Activated naive CD8-positive, alpha-beta T cell treated with anti-CD3 and anti-CD28 coated beads, Interleukin-2, amount 10 ng/mL, durations not matched to agents 7 days and 5 days (primary cell): Measurements from ENCODE around the gene SMG1. TPM values are rescaled to one million over a fixed set of nuclear protein-coding genes. Genes with fewer than 3 reads are reported as not detected.
"Not testable (repeated sequence)": the region's sequence is repeated elsewhere in the genome, so short reads cannot be mapped to it uniquely, and the experiment has no call there.

ENCODE experiments used
- ATAC-seq: fragments of 150-1000 bp; cut with Tn5 transposase; one replicate; pipeline ENCODE4 v1.10.0; 2021; ENCODE audit warnings: low read depth, moderate library complexity
- POLR2A ChIA-PET: fragments of 350-600 bp; sonication (Branson Sonifier 250); formaldehyde crosslinking; loops from one replicate; lab custom pipeline; 2021; ENCODE audit warnings: antibody characterized with exemption; lab: Charles Lee
- DNase-seq: peaks from one replicate; pipeline ENCODE4 v3.0.0; 2021
- H3K27ac Mint-ChIP-seq: one replicate; pipeline ENCODE4 v1.8.0; 2022; ENCODE audit warnings: mild to moderate bottlenecking, mixed read lengths
- H3K27me3 Mint-ChIP-seq: one replicate; pipeline ENCODE4 v1.8.0; 2022; ENCODE audit warnings: mild to moderate bottlenecking, moderate library complexity, mixed read lengths
- H3K36me3 Mint-ChIP-seq: one replicate; pipeline ENCODE4 v1.8.0; 2021; ENCODE audit warnings: mild to moderate bottlenecking, mixed read lengths
- H3K4me1 Mint-ChIP-seq: one replicate; pipeline ENCODE4 v1.8.0; 2021; ENCODE audit warnings: mixed read lengths
- H3K4me3 Mint-ChIP-seq: one replicate; pipeline ENCODE4 v1.8.0; 2022; ENCODE audit warnings: mild to moderate bottlenecking, moderate library complexity, mixed read lengths
- H3K9me3 Mint-ChIP-seq: one replicate; pipeline ENCODE4 v1.8.0; 2021; ENCODE audit warnings: mixed read lengths
- total RNA-seq, 2 experiments: library from RNA; stranded (reverse); gene quantifications; one replicate each; pipeline ENCODE4 v1.2.3, GENCODE V29; 2021

SMG1 gene
- total RNA-seq: 100 to 1,000 TPM; 130 to 132 TPM

DNA sequence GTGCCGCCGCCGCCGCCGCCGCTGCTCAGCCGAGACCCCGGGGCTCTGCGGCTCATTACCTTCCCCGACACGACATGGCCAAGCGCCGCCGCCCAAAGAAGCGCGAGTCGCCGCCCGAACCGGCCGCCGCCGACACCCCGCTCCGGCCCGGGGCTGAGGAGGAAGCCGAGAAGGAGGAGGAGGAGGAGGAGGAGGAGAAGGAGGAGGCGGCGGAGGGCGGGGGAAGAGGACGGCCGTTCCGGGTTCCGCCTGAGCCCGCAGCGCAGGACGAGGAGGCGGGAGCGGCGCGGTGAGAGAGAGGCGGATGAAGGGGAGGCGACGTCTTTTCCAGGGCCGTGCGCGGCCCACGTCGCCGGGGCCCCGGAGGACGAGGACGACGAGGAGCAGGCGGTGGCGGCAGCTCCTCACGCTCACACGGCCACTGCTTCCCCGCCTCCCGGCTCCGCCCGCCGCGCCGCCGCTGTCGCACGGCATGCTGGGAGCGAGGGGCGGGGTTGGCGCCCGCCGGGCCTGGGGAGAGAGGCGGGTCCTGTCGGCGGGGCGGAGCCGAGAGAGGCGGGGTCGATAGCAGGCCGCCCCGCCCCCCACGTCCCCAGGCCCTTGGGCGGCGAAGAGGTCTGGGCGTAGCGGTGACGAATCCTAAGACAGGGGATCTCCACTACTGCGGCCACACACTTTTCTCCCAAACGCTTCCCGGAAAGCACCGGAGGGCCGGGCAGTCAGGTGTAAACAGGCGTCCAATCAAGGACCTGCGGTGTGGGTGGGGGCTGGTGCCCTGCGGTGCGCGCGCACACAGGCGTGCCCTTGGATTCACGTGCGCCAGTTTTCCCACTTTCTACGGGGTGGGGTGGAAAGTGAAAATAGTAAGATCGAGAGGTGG is at the start of gene SMG1:
TSS of gene SMG1 (minus strand) at position 423 of the 880 bp plus-strand sequence. CDS start at position 56, 367 bp downstream.
- not testable (repeated sequence) for H3K36me3 Mint-ChIP-seq, H3K9me3 Mint-ChIP-seq, H3K27me3 Mint-ChIP-seq
- H3K4me3 Mint-ChIP-seq: peak within 1 kb of the TSS; percentile 96
- DNase-seq: peak; percentile 98
- H3K4me1 Mint-ChIP-seq: peaks cover 19% of the 10 kb centered on the region
- H3K27ac Mint-ChIP-seq: peak within 1 kb of the TSS; percentile 92
- POLR2A ChIA-PET: interaction anchor here (0.7 to 1.8 kb wide), 4 partner anchors 32 to 141 kb away, joined by 3 to 9 read pairs (median 6); partner anchors contain the start of genes ARL6IP1, COQ7 and RPS15A
- ATAC-seq: peak; percentile 75

DNA sequence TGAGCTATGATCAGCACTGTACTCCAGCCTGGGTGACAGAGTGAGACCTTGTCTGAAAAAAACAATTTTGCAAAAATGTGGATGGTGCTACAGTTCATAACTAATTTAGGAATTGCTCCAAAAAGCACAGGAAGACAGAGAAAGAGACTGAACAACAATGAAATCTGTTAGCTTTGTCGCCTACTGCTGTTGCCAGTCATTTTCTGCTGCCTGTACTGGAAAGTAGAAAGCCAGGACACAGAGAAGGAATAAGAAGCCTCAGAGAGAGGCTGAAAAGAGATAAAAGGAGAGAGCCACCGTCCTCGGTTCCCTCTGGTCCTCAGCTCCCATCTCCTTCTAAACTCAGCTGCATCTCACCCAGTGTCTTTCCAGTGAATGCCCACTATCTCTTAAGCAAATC is 48.9 kb upstream of the SMG1 start:
- Mint-ChIP-seq H3K4me1 (no peaks in the 10 kb centered on the region), H3K27ac (no peak overlapping the region), H3K27me3 (peaks cover 25% of the 10 kb centered on the region), H3K36me3 (no peaks in the 10 kb centered on the region), H3K9me3 (no peaks in the 10 kb centered on the region), H3K4me3 (no peak overlapping the region)
- DNase-seq: no peak
- no peak for ATAC-seq
- POLR2A ChIA-PET: interaction anchor here (0.9 kb wide), 1 partner anchor 174 kb away, joined by 3 read pairs; the partner anchor contains the start of gene ARL6IP1

DNA sequence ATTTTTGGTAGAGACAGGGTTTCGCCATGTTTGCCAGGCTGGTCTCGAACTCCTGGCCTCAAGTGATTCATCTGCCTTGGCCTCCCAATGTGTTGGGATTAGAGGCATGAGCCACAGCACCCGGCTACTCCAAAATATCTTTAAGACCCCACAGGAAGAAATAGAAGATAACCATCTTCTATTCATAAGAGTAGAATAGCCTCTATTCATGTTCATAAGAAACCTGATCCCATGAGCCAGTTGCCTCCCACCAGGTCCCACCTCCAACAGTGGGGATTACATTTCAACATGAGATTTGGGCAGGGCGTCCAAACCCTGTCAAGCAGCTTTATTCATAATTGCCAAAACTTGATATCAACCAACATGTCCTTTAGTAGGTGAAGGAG is 43.6 kb upstream of the SMG1 start:
- ATAC-seq: no peak
- Mint-ChIP-seq H3K36me3 (no peaks in the 10 kb centered on the region), H3K4me1 (peaks cover 6% of the 10 kb centered on the region), H3K4me3 (no peak overlapping the region), H3K27ac (no peak overlapping the region), H3K9me3 (no peaks in the 10 kb centered on the region), H3K27me3 (peaks cover 5% of the 10 kb centered on the region)
- DNase-seq: no peak
- POLR2A ChIA-PET: no interaction called here

DNA sequence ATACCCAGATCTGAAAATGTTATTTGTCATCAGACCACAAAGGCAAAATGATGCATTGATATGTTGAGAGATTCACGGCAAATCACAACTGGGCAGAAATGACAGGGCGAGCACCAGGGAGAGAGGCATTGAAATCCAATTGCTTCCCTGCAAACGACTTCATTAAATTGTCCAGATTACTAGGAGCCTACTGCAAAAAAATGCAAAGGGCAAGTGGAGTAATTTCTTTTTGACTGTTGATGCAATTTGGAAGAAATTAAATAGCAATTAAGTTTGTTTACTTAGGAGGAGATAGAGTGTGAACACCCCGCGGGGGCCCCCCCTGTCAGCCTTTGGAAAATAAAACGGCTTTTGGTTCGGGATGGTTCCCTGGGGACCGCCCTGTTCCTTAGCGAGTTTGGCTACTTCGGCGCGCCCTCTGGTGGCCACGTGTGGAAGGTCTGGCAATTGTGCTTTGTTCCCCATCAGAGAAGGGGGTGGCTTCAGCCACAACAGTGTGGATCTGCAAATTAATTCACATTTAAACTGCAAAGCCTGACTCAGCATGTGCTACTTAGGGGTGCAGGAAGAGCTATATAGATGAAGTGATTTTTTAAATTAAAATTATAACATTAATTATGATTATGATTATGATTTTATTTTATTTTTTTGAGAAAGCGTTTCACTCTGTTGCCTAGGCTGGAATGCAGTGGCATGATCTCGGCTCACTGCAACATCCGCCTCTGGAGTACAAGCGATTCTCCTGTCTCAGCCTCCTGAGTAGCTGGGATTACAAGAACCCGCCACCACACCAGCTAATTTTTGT is 43.0 kb upstream of the SMG1 start:
- H3K9me3 Mint-ChIP-seq: no peaks in the 10 kb centered on the region
- H3K4me1 Mint-ChIP-seq: peaks cover 6% of the 10 kb centered on the region
- POLR2A ChIA-PET: no interaction called here
- peak overlapping the region; percentile 46 for H3K4me3 Mint-ChIP-seq
- no peak overlapping the region for H3K27ac Mint-ChIP-seq
- peaks cover 2% of the 10 kb centered on the region for H3K27me3 Mint-ChIP-seq
- ATAC-seq: peak; percentile 94
- no peaks in the 10 kb centered on the region for H3K36me3 Mint-ChIP-seq
- peak; percentile 85 for DNase-seq

DNA sequence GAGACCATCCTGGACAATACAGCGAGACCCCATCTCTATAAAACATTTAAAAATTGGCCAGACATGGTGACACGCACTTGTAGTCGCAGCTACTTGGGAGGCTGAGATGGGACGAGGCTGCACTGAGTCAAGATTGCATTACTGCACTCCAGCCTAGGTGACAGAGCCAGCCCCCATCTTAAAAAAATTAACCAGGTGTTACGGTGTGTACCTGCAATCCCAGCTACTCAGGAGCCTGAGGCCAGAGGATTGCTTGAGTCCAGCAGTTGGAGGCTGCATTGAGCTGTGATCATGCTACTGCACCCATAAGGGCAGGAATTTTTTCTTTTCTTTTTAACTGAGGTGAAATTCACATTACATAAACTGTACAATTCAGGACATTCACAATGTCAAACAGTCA is 40.6 kb upstream of the SMG1 start:
- DNase-seq (no peak), ATAC-seq (no peak)
- peaks cover 7% of the 10 kb centered on the region for H3K27me3 Mint-ChIP-seq
- no peaks in the 10 kb centered on the region for H3K36me3 Mint-ChIP-seq
- no peak overlapping the region for H3K4me3 Mint-ChIP-seq
- H3K4me1 Mint-ChIP-seq: peaks cover 6% of the 10 kb centered on the region
- no peaks in the 10 kb centered on the region for H3K9me3 Mint-ChIP-seq
- no peak overlapping the region for H3K27ac Mint-ChIP-seq
- POLR2A ChIA-PET: no interaction called here

DNA sequence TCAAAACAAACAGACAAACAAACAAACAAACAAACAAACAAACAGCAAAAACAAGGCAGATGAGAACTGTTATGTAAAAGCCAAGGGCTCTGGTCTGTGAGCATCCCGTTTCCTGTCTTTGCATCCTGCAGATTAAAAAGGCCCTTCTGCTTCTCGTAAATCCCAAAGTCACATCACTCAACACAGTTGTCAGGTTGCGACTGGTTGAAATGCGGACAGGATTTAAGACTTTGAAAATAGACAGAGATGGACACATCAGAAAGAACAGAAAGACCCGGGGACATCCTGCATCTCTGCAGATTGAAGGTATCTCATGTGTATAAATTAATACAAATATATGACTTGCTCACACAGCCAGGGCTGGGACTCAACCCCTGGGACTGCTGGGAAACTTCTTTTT is 39.3 kb upstream of the SMG1 start:
- Mint-ChIP-seq H3K4me3 (no peak overlapping the region), H3K27me3 (peaks cover 7% of the 10 kb centered on the region), H3K4me1 (peaks cover 6% of the 10 kb centered on the region), H3K27ac (no peak overlapping the region), H3K36me3 (no peaks in the 10 kb centered on the region), H3K9me3 (no peaks in the 10 kb centered on the region)
- DNase-seq (no peak), ATAC-seq (no peak)
- POLR2A ChIA-PET: interaction anchor here (0.6 kb wide), 1 partner anchor 175 kb away, joined by 4 read pairs; the partner anchor contains the start of gene RPS15A

DNA sequence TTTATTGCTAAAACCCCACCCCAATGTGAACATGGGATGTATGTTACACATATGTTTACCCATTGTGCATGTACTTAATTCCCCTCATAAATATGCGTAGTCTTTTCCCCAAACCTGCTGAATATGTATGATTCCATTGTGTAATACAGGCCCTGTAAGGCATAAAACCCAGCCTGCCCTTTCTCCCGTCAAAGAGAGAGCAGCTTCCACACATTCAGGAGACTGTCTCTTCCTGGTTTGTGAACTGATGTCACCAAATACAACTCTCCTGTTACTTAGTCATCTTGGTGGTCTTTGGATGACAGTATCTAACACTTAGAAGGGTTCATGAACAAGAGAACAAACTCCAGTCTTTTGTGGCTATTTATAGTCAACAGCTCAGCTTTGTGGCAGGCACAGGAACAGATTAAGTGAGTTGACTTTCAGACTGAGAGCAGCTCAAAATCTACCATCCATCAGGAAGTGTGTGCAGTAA is 32.9 kb upstream of the SMG1 start:
- no peak for ATAC-seq
- no peaks in the 10 kb centered on the region for H3K9me3 Mint-ChIP-seq
- H3K27me3 Mint-ChIP-seq: peaks cover 21% of the 10 kb centered on the region
- H3K4me3 Mint-ChIP-seq: no peak overlapping the region
- DNase-seq: no peak
- H3K4me1 Mint-ChIP-seq: no peaks in the 10 kb centered on the region
- no peaks in the 10 kb centered on the region for H3K36me3 Mint-ChIP-seq
- POLR2A ChIA-PET: no interaction called here
- H3K27ac Mint-ChIP-seq: no peak overlapping the region

DNA sequence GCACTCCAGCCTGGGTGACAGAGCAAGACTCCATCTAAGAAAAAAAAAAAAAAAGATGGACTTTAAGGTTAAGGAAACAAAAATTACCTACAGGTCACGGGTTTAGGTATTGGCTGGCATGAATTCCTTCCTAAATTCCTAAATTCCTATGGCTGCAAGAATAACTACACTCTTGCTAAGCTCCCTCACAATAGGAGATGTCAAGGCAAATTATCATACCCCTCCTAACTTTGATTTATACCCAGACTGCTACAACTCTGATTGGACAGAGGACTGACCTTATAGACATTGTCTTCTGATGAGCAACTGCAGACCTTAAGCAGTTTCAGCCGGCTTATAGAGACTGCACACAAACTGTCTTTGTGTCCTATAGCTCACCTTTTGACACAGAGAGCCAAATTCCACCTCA is 32.4 kb upstream of the SMG1 start:
- Mint-ChIP-seq H3K27ac (no peak overlapping the region), H3K27me3 (peaks cover 21% of the 10 kb centered on the region), H3K4me3 (no peak overlapping the region), H3K9me3 (no peaks in the 10 kb centered on the region), H3K36me3 (no peaks in the 10 kb centered on the region), H3K4me1 (no peaks in the 10 kb centered on the region)
- POLR2A ChIA-PET: no interaction called here
- no peak for ATAC-seq
- DNase-seq: no peak

DNA sequence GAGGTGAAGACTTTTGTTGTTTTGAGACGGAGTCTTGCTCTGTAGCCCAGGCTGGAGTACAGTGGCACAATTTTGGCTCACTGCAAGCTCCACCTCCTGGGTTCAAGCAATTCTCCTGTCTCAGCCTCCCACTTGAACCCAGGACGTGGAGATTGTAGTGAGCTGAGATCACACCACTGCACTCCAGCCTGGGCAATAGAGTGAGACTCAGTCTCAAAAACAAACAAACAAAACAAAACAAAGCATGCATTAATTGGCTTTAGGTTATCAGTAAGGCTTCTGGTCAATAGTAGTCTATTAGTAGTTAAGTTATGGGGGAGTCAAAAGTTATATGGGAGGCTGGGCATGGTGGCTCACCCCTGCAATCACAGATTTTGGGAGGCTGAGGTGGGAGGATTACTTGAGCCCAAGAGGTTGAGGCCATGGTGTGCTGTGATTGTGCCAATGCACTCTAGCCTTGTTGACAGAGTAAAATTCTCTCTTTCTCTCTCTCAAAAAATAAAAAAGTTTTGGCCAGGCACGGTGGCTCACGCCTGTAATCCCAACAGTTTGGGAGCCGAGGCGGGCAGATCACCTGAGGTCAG is 30.5 kb upstream of the SMG1 start:
- H3K27ac Mint-ChIP-seq, H3K4me1 Mint-ChIP-seq, DNase-seq, POLR2A ChIA-PET, H3K9me3 Mint-ChIP-seq, H3K36me3 Mint-ChIP-seq, H3K4me3 Mint-ChIP-seq, ATAC-seq: not testable (repeated sequence)
- H3K27me3 Mint-ChIP-seq: peaks cover 18% of the 10 kb centered on the region

DNA sequence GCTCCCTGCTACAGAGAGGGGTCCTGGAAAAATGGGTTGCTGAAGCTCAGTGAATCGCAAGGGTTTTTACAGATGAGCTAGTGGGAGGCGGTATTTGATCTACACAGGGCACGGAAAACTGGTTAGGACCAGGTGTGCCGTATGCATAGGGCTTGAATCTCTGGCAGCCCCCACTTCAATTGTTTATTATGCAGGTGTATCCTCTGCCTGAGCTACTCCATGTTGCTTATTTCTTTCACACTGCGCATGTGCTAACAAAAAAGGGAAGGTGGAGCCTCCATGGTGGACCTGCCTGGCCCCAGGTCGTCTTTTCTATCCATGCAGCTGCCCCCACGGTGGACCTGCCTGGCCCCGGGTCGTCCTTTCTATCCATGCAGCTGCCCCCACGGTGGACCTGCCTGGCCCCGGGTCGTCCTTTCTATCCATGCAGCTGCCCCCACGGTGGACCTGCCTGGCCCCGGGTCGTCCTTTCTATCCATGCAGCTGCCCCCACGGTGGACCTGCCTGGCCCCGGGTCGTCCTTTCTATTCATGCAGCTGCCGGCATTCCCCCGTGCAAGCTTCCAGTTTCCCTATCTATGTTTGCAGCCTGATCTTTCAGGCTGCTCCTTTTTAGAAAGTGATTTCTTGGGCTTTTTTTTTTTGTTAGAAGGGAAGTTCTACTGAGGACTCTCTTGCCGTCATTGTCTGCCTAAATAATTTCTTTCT is 29.8 kb upstream of the SMG1 start:
- H3K27me3 Mint-ChIP-seq: peaks cover 16% of the 10 kb centered on the region
- H3K9me3 Mint-ChIP-seq, H3K27ac Mint-ChIP-seq, H3K36me3 Mint-ChIP-seq, POLR2A ChIA-PET, H3K4me3 Mint-ChIP-seq, ATAC-seq, H3K4me1 Mint-ChIP-seq, DNase-seq: not testable (repeated sequence)

DNA sequence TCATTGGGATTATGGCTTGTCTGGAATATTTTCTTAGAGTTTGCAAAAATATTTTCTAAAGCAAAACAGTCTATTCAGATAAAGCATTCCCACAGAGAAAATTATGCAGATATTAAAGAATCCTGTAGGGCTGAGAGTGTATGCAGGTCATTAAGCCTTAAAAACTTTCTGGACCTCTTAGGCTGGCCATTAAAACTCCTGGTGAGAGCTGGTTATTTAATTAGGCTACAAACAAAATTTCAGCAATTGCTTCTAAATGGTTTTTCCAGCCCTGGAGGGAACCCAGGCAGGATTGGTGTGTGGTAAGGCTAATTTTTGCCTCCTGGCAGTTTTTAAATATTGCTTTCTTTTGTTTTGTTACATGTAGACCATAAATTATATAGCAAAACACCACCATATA is 27.3 kb upstream of the SMG1 start:
- H3K27ac Mint-ChIP-seq: no peak overlapping the region
- ATAC-seq (no peak), DNase-seq (no peak)
- POLR2A ChIA-PET: no interaction called here
- H3K4me3 Mint-ChIP-seq: no peak overlapping the region
- no peaks in the 10 kb centered on the region for H3K36me3 Mint-ChIP-seq
- H3K9me3 Mint-ChIP-seq: no peaks in the 10 kb centered on the region
- peaks cover 6% of the 10 kb centered on the region for H3K4me1 Mint-ChIP-seq
- H3K27me3 Mint-ChIP-seq: peaks cover 16% of the 10 kb centered on the region

DNA sequence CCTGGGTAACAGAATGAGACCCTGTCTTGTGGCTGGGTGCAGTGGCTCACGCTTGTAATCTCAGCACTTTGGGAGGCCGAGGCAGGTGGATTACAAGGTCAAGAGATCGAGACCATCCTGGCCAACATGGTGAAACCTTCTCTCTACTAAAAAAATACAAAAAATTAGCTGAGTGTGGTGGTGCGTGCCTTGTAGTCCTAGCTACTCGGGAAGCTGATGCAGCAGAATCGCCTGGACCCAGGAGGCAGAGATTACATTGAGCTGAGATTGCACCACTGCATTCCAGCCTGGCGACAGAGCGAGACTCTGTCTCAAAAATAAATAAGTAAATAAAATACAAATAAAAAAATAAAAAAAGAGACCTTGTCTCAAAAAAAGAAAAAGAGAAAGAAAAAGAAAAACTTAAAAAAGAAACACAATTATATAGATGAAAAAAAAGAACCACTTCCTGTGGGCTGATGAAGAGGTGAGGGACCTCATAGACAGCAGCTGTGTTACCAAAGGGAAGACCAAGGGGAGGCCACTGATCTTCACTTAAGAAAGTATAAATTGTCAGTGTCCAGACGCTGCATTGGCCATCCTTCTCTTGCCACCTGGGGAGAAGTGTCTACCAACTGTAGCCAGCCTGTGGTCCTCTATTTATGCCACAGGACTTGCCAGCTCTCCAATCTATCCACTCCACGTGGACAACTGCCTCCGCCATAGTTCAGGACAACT is 24.4 kb upstream of the SMG1 start:
- H3K9me3 Mint-ChIP-seq: no peaks in the 10 kb centered on the region
- POLR2A ChIA-PET: no interaction called here
- H3K4me3 Mint-ChIP-seq: no peak overlapping the region
- no peaks in the 10 kb centered on the region for H3K36me3 Mint-ChIP-seq
- peaks cover 15% of the 10 kb centered on the region for H3K4me1 Mint-ChIP-seq
- peaks cover 2% of the 10 kb centered on the region for H3K27me3 Mint-ChIP-seq
- ATAC-seq: peak; percentile 75
- DNase-seq: no peak
- peak overlapping the region; percentile 67 for H3K27ac Mint-ChIP-seq
